Inflammatory macrophage (primary cell): ENCODE measurements around the gene SERPINA4.

Experiments
- DNase-seq, 2 donors: peaks; one replicate each; pipeline ENCODE4 v3.0.0-alpha.2; 2020 to 2022

Gene SERPINA4

GRCh38 chr14:94617988-94618822 lies 57.0 kb downstream of the SERPINA4 start:
- no peak for DNase-seq

GRCh38 chr14:94619297-94619696 lies 58.1 kb downstream of the SERPINA4 start:
- DNase-seq, result no peak
